ENCODE measurements around the gene TMEM178B.

DNA sequence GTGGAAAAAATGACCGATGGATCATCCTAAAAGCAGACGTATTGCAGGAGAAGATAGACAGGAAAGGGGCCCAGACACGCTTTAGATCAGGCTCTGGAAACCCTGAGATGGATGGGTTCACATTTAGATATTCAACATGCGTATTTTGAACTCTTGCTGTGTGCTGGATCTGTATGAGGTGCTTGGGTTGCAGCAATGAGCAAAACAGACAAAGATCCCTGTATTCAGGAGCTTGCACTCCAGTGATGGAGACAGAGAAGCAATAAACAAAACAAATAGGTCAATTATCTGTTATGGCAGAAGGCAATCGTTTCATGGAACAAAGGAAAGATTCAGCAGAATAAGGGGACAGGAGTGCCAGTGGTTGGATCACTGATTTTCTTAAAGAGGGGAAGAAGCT is 275.5 kb downstream of the TMEM178B start:
- no peak for TF ChIP-seq POLR2A (IDR thresholded peaks at IDR 0.05; ENCODE audit: low read length)
- no peak for TF ChIP-seq GATA1 (IDR thresholded peaks at IDR 0.05; ENCODE audit: low read depth, low read length)
